Measurements from ENCODE around the gene SPTLC3.

SPTLC3 gene

GRCh38 chr20:13008761-13009681 lies at the start of gene SPTLC3:
Gene SPTLC3 (plus strand): TSS chr20:13008972. CDS start chr20:13009268, 296 bp downstream.
- TF ChIP-seq, protein P1, sequence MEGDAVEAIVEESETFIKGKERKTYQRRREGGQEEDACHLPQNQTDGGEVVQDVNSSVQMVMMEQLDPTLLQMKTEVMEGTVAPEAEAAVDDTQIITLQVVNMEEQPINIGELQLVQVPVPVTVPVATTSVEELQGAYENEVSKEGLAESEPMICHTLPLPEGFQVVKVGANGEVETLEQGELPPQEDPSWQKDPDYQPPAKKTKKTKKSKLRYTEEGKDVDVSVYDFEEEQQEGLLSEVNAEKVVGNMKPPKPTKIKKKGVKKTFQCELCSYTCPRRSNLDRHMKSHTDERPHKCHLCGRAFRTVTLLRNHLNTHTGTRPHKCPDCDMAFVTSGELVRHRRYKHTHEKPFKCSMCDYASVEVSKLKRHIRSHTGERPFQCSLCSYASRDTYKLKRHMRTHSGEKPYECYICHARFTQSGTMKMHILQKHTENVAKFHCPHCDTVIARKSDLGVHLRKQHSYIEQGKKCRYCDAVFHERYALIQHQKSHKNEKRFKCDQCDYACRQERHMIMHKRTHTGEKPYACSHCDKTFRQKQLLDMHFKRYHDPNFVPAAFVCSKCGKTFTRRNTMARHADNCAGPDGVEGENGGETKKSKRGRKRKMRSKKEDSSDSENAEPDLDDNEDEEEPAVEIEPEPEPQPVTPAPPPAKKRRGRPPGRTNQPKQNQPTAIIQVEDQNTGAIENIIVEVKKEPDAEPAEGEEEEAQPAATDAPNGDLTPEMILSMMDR (IDR thresholded peaks at IDR 0.05; ENCODE audit: borderline replicate concordance, insufficient read depth, low read depth, low read length), result no peak
- no peak within 1 kb of the TSS for H3K4me3 ChIP-seq (ENCODE audit: low read depth, low read length)

DNA sequence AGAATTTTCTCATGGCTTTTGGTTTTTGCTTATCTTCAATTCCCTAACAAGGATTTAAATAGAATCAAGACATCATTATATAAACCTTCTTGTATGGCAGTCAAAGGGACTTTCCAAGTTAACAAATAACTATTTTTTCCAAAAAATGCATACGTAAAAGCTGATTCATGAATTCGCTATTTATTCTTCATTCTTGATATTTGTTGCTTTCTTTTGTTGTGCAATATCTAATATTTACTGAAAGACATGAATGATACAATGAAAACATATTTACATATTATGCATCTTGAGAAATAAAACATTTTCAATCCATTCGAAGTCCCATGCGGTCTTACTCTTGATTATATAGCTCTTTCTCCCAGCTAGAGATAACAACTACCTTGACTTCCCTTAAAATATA lies 47.0 kb upstream of the SPTLC3 start:
- TF ChIP-seq, protein P1 (IDR thresholded peaks at IDR 0.05; ENCODE audit: borderline replicate concordance, insufficient read depth, low read depth, low read length), result no peak
- no peak overlapping the region for H3K4me3 ChIP-seq (ENCODE audit: low read depth, low read length)

- no peak overlapping the region for H3K4me3 ChIP-seq (ENCODE audit: low read depth, low read length)
- TF ChIP-seq, protein P1 (IDR thresholded peaks at IDR 0.05; ENCODE audit: borderline replicate concordance, insufficient read depth, low read depth, low read length), result no peak
Observed at GRCh38 chr20:12962895-12963294, 45.9 kb upstream of the SPTLC3 start.

DNA sequence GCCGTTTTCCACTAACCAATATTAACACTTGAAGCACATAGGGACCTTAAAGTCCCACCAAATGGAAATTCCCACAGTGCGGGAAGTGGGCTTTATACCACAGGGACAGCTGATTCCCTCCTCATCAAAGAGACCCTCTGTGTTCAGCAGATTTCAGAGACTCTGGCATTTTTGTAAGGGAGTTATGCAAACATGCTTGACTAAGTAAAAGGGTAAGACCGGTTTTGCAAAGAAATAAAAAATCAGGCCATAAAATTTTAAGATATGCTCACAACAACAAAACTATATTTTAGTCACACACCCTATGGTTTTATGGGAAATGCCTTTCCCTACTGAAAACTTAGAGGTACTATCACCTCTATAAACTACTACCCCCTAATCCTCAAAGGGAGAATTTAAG lies 45.4 kb upstream of the SPTLC3 start:
- TF ChIP-seq, protein P1 (IDR thresholded peaks at IDR 0.05; ENCODE audit: borderline replicate concordance, insufficient read depth, low read depth, low read length), result no peak
- H3K4me3 ChIP-seq (ENCODE audit: low read depth, low read length), result no peak overlapping the region

- TF ChIP-seq, protein P1 (IDR thresholded peaks at IDR 0.05; ENCODE audit: borderline replicate concordance, insufficient read depth, low read depth, low read length), result no peak
- H3K4me3 ChIP-seq (ENCODE audit: low read depth, low read length), result no peak overlapping the region
Observed at GRCh38 chr20:12965212-12965869, 43.4 kb upstream of the SPTLC3 start.

DNA sequence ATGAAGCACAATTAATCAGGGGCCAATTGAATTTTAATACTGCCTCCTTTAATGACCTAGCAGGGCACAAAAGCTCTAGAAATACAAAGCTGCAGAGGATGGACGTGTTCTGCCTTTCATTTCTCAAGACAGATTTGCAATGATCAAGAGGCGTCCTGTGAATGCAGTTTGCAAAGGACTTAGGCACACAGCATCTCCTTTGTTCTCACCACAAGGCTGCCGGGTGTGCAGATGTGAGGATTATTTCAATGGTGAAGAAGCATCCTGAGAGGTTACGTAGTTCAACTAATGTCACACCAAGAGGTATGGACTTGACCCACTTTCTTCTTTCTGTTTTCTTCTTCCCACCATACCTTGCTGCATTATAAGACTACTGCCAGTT lies 42.9 kb upstream of the SPTLC3 start:
- no peak overlapping the region for H3K4me3 ChIP-seq (ENCODE audit: low read depth, low read length)
- TF ChIP-seq, protein P1 (IDR thresholded peaks at IDR 0.05; ENCODE audit: borderline replicate concordance, insufficient read depth, low read depth, low read length), result no peak

All from GM12875 (cell line).